ENCODE measurements around the gene YARS1. TPM values are rescaled to one million over a fixed set of nuclear protein-coding genes. Genes with fewer than 3 reads are reported as not detected.
A peak's percentile ranks its signal among the peaks of the same experiment; 100 is the strongest.

Gene YARS1
- total and polyA plus RNA-seq, 2 experiments from 2014 or later: 134 to 182 TPM

- H4K20me1 ChIP-seq (replicated peaks; ENCODE audit: insufficient read depth): peaks cover 4% of the 10 kb centered on the region
- peaks cover 77% of the 10 kb centered on the region for H3K4me1 Mint-ChIP-seq
- ATAC-seq (peak; percentile 15), DNase-seq (ENCODE audit: low spot score) (peak; percentile 75)
- H3K9me2 ChIP-seq (ENCODE audit: insufficient read depth): no peaks in the 10 kb centered on the region
- peaks cover 37% of the 10 kb centered on the region for H3F3A ChIP-seq (replicated peaks; ENCODE audit: low read depth)
- H3K4me3 Mint-ChIP-seq: peak overlapping the region; percentile 69
- no peak overlapping the region for H2AFZ ChIP-seq
- no peaks in the 10 kb centered on the region; the same call in 2 of the 3 replicates for H3K9me3 Mint-ChIP-seq
- no peaks in the 10 kb centered on the region for H3K27me3 ChIP-seq (ENCODE audit: insufficient read depth)
- H3K4me2 ChIP-seq: peak overlapping the region; percentile 72
- peak overlapping the region; percentile 44 for H3K4me3 ChIP-seq
- TF ChIP-seq POLR2AphosphoS5 (IDR thresholded peaks at IDR 0.05; ENCODE audit: low read depth): no peak
- no peak for TF ChIP-seq ZNF331 (CRISPR knock-in tag; IDR thresholded peaks at IDR 0.05; ENCODE audit: low read depth)
- no peak for TF ChIP-seq NANOG (IDR thresholded peaks at IDR 0.05; ENCODE audit: borderline replicate concordance)
- TF ChIP-seq EZH2 (IDR thresholded peaks at IDR 0.05; ENCODE audit: low read depth, unreplicated experiment): no peak
- no peak for TF ChIP-seq ZNF114 (CRISPR knock-in tag; IDR thresholded peaks at IDR 0.05)
- no peak for TF ChIP-seq CTCF (conservative IDR thresholded peaks at IDR 0.05; ENCODE audit: low read depth in 2 of 2)
- no peak for TF ChIP-seq EZH2phosphoT487 (IDR thresholded peaks at IDR 0.05; ENCODE audit: unreplicated experiment)
- no peak for TF ChIP-seq ZNF462 (CRISPR knock-in tag; IDR thresholded peaks at IDR 0.05)
- no peak for TF ChIP-seq CREB1 (CRISPR knock-in tag; IDR thresholded peaks at IDR 0.05; ENCODE audit: low read depth)
- no peak for TF ChIP-seq STAT1 (IDR thresholded peaks at IDR 0.05; ENCODE audit: unreplicated experiment)
- no peak for TF ChIP-seq REST (IDR thresholded peaks at IDR 0.05; ENCODE audit: unreplicated experiment)
- TF ChIP-seq JUNB (IDR thresholded peaks at IDR 0.05; ENCODE audit: unreplicated experiment): no peak
- TF ChIP-seq, protein P1, sequence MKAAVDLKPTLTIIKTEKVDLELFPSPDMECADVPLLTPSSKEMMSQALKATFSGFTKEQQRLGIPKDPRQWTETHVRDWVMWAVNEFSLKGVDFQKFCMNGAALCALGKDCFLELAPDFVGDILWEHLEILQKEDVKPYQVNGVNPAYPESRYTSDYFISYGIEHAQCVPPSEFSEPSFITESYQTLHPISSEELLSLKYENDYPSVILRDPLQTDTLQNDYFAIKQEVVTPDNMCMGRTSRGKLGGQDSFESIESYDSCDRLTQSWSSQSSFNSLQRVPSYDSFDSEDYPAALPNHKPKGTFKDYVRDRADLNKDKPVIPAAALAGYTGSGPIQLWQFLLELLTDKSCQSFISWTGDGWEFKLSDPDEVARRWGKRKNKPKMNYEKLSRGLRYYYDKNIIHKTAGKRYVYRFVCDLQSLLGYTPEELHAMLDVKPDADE (IDR thresholded peaks at IDR 0.05): no peak; the same call in 1 of the 2 replicates
- H3K79me2 ChIP-seq (replicated peaks; ENCODE audit: insufficient read depth): peaks cover 75% of the 10 kb centered on the region
- peaks cover 77% of the 10 kb centered on the region for H3K4me1 ChIP-seq (ENCODE audit: insufficient read depth)
- peaks cover 16% of the 10 kb centered on the region for H3K36me3 Mint-ChIP-seq (ENCODE audit: low read depth)
- H3K36me3 ChIP-seq (ENCODE audit: insufficient read depth): 0 out of 2 replicates have a peak, but pooled peaks cover 3% of the 10 kb centered on the region
- peaks cover 16% of the 10 kb centered on the region for H3K27me3 Mint-ChIP-seq (ENCODE audit: insufficient read depth, low read depth, poor library complexity)
- peak overlapping the region; percentile 100 for H3K27ac ChIP-seq (ENCODE audit: low read depth)
- peak overlapping the region; percentile 99 for H3K27ac Mint-ChIP-seq
Measured at GRCh38 chr1:32759521-32759981, 57.6 kb downstream of the YARS1 start.
